Measurements from ENCODE around the gene KRT16.
"Not testable (repeated sequence)": the region's sequence is repeated elsewhere in the genome, so short reads cannot be mapped to it uniquely, and the experiment has no call there.

KRT16 gene

DNA sequence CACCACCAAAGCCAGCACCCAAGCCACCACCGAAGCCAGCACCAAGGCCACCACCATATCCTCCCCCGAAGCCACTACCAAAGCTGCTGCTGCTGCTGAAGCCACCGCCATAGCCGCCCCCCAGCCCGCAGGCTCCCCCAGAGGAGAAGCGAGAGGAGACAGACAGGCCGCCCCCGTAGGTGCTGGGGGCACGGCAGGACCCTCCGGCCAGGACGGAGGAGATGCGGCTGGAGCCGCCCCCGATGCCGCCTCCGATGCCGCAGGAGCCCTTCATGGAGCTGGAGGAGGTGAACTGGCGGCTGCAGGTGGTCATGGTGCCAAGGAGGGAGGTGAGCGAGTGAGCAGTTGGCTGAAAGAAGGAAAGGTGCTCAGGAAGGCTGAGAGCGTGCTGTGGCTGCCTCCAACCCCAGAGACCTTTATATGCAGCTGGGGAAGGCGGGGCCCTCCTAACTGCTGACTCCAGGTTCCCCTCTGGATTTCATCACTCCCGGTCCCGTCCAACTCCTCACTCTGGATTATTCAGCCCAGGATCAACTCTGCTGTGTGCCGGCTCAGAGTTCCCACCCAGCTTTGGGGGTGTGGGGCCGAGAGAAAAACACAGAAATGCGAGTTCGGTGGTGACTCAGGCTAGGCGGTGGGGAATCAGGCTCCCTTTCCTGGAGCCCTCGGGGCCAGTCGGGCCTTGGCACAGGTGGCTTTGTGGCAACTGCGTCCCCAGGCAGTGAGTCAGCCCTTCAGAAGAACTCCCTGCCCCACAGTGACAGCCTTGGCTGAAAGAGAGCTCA, at the start of gene KRT16:
KRT16 (minus strand) TSS at position 392 of the 785 bp plus-strand sequence; CDS start at position 313, 79 bp downstream.
- DNase-seq: not testable (repeated sequence)

DNA sequence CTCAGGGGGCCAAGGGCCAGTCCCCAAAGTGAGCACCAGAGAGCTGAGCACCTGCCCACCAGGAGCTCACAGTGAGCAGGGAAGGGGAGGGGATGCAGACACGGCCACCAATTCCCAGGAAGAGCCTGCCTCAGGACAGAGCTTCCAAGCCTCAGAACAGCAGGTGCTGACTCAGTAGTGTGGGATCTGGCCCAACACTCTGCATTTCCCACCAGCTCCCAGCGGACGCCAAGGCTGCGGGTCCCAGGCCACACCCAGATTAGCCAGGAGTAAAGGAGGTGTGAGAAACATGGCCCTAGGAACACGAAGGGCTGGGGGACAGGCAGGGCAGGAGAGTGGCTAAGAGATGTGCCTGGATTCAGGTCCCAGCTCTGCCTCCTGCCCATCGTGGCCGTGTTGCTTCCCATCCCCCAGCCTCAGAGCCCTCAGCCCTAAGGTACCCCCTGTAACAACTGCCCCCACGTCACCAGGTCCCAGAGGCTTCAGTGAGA, 47.7 kb upstream of the KRT16 start:
- DNase-seq: no peak

- DNase-seq: no peak
Measured at GRCh38 chr17:41659427-41660212, 47.1 kb upstream of the KRT16 start.

DNA sequence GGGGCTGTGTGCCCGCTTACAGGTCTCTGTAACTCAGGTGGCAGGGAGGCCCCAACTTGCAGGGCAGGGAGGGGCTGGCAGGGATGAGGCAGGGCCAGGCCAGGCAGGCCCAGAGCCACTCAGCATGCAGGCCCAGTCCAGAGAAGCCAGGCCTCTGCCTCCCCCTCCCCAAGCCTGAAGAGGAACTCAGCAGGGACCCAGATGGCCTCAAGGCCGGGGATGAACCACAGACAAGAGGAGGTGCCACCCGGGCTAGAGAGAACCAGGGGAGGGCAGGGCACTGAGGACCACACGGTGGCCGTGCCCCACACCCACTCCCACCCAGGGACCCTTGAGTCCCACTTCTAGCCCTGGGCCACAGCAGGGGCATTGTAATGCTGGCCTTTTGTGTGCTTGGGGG, 46.3 kb upstream of the KRT16 start:
- DNase-seq: no peak

DNA sequence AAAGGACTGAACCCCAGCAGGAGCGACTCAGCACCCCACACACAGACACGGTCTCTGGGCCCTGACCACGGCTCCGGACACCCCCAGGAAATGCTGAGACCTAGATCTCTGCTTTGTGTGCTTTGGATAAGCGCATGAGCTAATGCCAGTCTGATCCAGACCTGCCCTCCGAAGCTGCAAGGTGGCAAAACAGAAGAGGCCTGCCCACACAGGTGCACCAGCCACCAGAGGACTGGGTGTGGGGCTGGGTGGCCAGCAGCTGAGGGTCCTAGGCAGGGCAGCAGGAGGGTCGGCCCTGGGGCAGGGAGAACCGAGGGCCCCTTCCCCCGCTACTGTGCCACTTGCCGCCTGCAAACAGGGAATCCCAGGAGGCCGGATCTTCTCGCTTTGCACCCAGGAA, 45.4 kb upstream of the KRT16 start:
- no peak for DNase-seq

- DNase-seq: no peak
Measured at GRCh38 chr17:41657176-41657754, 44.7 kb upstream of the KRT16 start.

- no peak for DNase-seq
Measured at GRCh38 chr17:41656249-41657023, 43.9 kb upstream of the KRT16 start.

DNA sequence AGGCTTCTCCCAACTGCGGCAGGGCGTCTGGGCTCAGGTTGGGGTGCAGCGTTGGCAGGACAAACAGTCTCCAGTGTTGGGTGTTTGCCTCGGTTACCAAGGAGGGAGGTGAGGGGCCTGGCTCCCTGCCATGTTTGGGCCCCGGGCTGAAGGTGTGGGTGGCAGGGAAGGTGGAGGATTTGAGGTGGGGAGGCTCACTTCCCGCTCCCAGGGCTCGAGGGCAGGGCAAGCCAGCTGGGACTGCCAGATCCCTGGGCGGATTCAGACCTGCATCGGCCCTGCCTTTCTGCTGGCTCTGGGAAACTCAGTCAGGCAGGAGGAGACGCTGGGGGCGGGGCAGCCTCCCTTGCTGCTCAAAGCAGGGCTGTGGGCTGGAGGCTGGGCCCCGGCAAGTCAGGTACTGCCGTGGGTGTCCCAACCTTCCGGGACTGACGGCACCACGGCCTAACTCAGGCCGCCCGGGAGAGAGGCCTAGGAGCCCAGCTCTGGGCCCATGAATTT, 43.1 kb upstream of the KRT16 start:
- DNase-seq: peak; percentile 25

DNA sequence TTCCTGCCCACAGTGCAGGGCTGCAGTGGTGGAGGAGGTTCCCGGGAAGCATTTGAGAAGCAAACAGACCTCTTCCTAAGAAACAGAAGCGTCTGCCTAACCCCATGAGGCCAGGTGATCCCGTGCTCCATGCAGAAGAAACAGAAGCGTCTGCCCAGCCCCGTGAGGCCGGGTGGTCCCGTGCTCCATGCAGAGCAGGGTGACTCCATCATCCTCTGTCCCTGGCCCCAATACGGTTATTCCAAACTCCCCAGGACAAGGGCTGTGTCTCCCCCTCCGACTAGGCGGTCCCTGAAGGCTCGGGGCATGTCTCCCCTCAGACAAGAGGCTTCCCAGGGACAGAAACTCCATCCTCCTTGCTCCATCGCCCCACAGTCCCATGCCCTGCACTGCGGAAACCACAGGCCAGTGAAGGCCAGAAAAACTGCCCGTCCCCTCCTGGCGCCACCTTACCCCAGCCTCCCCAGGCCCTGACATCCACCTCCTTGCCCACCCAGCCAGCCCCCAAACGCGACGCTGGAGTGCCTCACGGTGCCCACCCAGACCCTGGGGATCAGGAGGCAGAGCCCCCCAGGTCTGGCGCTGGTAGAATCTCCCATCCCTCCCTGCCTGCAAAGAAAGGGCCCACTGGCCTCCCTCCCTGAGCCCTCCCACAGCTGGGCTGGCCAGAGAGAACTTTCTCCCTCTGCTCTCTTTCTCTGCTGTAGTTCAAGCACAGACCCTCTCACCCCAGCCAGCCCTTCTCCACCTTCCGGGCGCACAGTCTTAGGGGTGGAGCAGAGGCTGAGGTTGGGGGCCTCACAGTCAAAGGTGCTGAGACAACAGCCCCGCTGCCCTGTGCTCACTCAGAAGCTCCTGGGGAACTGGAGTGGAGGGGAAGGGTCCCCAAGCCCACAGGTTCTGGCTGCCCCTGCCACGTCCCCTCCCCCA, 42.4 kb upstream of the KRT16 start:
- no peak for DNase-seq

DNA sequence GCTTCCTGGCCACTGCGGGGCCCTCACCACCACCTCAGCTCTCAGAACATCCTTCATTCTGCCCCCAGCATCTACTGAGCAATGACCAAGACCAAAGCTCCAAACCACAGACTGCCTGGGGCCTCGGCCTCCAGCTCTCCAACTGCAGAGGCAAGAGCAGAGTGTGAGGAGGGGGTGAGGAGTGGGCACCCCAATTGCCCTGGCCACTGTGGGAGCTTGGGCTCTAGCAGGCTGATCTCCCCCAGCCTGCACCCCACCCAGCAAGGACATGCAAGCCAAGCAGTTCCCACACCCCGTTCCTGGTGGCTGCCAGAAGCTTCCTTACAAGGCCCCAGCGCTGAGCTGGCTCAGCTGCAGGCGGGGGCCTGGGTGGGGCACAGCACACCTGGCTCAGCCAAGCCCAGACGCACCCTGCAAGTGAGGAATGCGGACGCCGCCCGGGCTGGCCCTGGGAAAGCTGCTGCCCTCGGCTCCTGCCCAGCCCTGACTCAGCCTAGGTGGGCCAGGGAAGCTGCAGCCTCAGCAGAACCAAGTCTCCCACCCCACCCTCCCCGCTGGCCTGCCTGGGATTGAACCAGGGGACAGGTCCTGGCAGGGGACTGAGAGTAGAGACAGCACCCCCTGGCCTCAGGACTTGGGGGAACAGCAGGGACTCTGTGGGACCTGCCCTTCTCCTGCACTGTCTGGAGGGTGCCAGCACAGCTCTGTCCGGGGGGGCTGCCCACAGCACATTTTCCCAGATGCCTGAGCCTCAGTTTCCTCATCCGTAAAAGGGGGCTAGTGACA, 41.5 kb upstream of the KRT16 start:
- DNase-seq: no peak

GRCh38 chr17:41653421-41653820, 40.9 kb upstream of the KRT16 start:
- DNase-seq: no peak

- no peak for DNase-seq
Measured at GRCh38 chr17:41652461-41652970, 39.9 kb upstream of the KRT16 start.

DNA sequence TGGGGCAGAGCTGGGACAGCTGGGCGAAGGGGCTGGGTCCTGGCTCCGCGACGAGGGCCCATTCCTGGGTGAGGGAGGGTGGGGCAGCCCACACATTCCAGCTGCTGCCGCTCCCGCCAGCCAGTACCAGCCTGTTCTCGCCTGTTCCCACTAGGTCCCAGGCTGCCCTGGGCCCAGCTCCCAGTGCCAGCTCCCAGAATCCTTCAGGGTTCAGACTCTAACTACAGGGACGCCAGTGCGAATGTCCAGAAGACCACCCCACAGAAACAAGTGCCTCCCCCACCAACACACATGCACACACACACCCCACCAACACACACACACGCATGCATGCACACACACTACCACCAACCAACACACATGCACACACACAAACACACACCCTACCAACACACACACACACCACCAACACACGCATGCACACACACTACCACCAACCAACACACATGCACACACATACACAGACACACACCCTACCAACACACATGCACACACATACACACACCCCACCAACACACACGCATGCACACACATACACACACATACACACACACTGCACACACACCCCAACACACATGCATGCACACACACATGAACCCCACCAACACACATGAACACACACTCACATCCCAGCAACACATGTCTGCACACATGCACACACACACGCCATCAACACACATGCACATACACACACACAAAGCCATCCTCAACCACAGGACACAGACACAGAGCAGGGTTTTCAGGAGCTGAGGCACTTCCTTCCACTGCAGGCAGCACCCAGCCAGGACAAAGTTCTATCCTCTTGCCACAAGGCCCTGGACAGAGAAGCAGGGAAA, 39.3 kb upstream of the KRT16 start:
- no peak for DNase-seq

DNA sequence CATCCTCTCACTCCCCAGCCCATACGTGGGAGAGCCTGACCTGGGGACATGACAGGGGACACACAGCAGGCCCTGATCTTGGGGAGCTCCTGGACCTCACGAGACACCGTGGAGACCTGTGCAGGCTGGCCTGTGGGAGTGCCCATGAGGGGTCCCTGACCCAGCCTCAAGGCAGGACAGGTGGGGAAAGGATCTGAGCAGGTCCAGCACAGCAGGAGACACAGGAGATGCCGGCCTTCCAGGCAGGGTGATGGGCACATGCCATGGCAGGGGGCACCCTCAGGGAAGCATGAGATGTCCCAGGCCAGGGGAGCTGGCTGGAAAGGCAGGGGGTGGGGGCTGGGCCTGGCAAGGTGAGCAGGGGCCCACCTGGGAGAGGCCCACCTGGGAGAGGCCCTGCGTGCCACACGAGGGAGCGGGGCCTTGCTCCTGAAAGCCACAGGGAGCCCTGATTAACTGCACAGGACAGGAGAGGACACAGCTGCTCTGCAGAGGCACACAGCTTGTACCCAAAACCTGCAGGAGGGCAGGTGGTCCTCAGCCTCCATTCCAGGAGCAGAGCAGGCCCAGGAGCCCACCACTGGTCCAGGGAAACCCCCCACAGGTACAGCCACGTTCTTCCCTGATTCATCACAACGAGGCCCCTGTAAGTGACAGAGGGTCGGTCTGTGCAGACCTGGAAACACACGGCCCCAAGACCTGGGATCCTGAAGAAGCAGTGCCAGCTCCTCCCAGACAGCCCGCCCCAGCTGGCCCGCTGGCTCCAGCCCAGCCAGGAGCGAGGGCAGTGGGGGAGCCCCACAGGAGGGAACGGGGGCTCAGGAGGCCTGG, 38.4 kb upstream of the KRT16 start:
- DNase-seq: no peak

- no peak for DNase-seq
Measured at GRCh38 chr17:41649923-41650519, 37.5 kb upstream of the KRT16 start.

GRCh38 chr17:41648411-41649195, 36.0 kb upstream of the KRT16 start:
- peak; percentile 65 for DNase-seq

GRCh38 chr17:41647940-41648410, 35.4 kb upstream of the KRT16 start:
- peak; percentile 68 for DNase-seq
